Measurements from ENCODE around the gene RHOU. TPM values are rescaled to one million over a fixed set of nuclear protein-coding genes. Genes with fewer than 3 reads are reported as not detected.

Gene RHOU
- total and polyA plus RNA-seq, 2 donors (not counting 3 experiments of a cell fraction or from before 2014, with no cell fraction given) = 0.04 to 0.40 TPM

DNA sequence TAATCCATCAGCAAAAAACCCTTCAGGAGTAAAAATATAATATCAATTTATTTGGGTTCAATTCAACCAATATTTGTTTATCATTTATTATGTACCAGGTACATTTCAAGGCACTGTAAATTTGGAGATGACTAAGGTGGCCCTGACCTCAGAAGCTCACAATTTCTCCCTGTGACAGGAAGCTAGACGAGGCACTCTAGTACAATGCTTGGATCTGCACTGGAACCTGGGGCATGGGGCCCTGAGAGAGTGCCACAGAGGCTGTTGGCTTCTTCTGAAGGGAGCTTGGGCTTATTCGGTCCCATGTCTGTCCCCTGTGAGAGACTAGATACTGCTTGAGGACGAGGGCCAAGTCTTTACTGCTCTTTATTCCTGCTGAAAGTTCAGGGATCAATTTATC, 31.5 kb downstream of the RHOU start:
- no peak overlapping the region for H3K27ac ChIP-seq (ENCODE audit: insufficient read depth, low read depth, low read length)
- H3K4me1 ChIP-seq (ENCODE audit: control insufficient read depth, extremely low read depth, insufficient read depth, low read length) = no peaks in the 10 kb centered on the region
- no peaks in the 10 kb centered on the region for H3K9me1 ChIP-seq (replicated peaks; ENCODE audit: control insufficient read depth, extremely low read depth, insufficient read depth, low read length)
- H2AFZ ChIP-seq (ENCODE audit: low read depth, low read length) = no peak overlapping the region
- no TSS peak for BruUV-seq (replicated peaks)
- dilution Hi-C loops (cut with MboI; ENCODE audit: extremely low pct_ligation_motif_present, low sequenced_read_pairs) = no loop called here
- POLR2A ChIA-PET = no interaction called here
- H3K27me3 ChIP-seq (ENCODE audit: control insufficient read depth in 2 of 2, insufficient read depth in 2 of 2, low read length in 2 of 2) = no peaks in the 10 kb centered on the region
- H3K36me3 ChIP-seq (ENCODE audit: control insufficient read depth in 2 of 2, extremely low read depth in 1 of 2, insufficient read depth in 2 of 2, low read length in 2 of 2) = no peaks in the 10 kb centered on the region
- no peak for FAIRE-seq
- no peaks in the 10 kb centered on the region for H3K9me3 ChIP-seq (replicated peaks; ENCODE audit: control insufficient read depth, insufficient read depth, low read length)
- TF ChIP-seq JUN (IDR thresholded peaks at IDR 0.05; ENCODE audit: borderline replicate concordance, insufficient read depth, insufficient read length, low read depth) = no peak
- TF ChIP-seq, protein P1, sequence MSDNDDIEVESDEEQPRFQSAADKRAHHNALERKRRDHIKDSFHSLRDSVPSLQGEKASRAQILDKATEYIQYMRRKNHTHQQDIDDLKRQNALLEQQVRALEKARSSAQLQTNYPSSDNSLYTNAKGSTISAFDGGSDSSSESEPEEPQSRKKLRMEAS (IDR thresholded peaks at IDR 0.05; ENCODE audit: insufficient read depth, insufficient read length) = no peak
- no peak for TF ChIP-seq CTCF (IDR thresholded peaks at IDR 0.05; ENCODE audit: extremely low read depth in 1 of 2, insufficient read depth in 1 of 2, low read depth in 1 of 2, low read length in 2 of 2)
- TF ChIP-seq FOS (IDR thresholded peaks at IDR 0.05; ENCODE audit: borderline replicate concordance, insufficient read depth, low read length) = no peak
- no peak for TF ChIP-seq EZH2 (IDR thresholded peaks at IDR 0.05; ENCODE audit: borderline replicate concordance, low read depth, low read length, severe bottlenecking)
- no peak for TF ChIP-seq GATA2 (IDR thresholded peaks at IDR 0.05; ENCODE audit: insufficient read depth, insufficient read length, low read depth, low read length)
- no peak overlapping the region for H3K4me2 ChIP-seq (ENCODE audit: insufficient read depth, low read length)
- CTCF ChIA-PET = interaction anchor here (0.6 kb wide), 1 partner anchor 13 kb away, joined by 3 read pairs; no protein-coding TSS in a partner anchor
- no peak overlapping the region for H3K4me3 ChIP-seq (replicated peaks in 1 of 3; ENCODE audit: insufficient read depth in 1 of 3, low read depth in 1 of 3, low read length in 3 of 3)
- no peaks in the 10 kb centered on the region for H4K20me1 ChIP-seq (replicated peaks; ENCODE audit: control insufficient read depth, extremely low read depth, insufficient read depth, low read length)
- intact Hi-C loops (cut with micrococcal nuclease) = no loop called here
- H3K9ac ChIP-seq (replicated peaks; ENCODE audit: extremely low read depth, insufficient read depth, low read length) = no peak overlapping the region
- no peak for DNase-seq (ENCODE audit: low read depth, low spot score)
- no peaks in the 10 kb centered on the region for H3K79me2 ChIP-seq (ENCODE audit: control insufficient read depth, insufficient read depth, low read length)

Measured in endothelial cell of umbilical vein (primary cell).